Fibroblast of the aortic adventitia (primary cell): ENCODE results near the gene NOP9. TPM values are rescaled to one million over a fixed set of nuclear protein-coding genes. Genes with fewer than 3 reads are reported as not detected.
A peak's percentile ranks its signal among the peaks of the same experiment; 100 is the strongest.

Experiments
- DNase-seq: peaks from one replicate; pipeline ENCODE4 v3.0.0-alpha.2; 2010; ENCODE audit warnings: low read depth
- H3K4me3 ChIP-seq: 2 replicates; pipeline ENCODE4 v1.5.1; 2011; ENCODE audit warnings: low read depth, mild to moderate bottlenecking, control low read depth, low read length, moderate library complexity
- total RNA-seq: library from RNA; depleted of rRNA; stranded (reverse); fragments of >200 nt; gene quantifications from 2 replicates; pipeline ENCODE4 v1.2.3, GENCODE V29; 2012; ENCODE audit warnings: low replicate concordance
- TF ChIP-seq, protein P1 (sequence below): IDR thresholded peaks from 2 replicates; pipeline ENCODE4 v1.5.1; 2011; ENCODE audit warnings: mild to moderate bottlenecking, low read length, control low read depth, inconsistent platforms; ENCODE audit not compliant: insufficient read depth

Gene NOP9
- total RNA-seq, 1 donor = 19.6 TPM

DNA sequence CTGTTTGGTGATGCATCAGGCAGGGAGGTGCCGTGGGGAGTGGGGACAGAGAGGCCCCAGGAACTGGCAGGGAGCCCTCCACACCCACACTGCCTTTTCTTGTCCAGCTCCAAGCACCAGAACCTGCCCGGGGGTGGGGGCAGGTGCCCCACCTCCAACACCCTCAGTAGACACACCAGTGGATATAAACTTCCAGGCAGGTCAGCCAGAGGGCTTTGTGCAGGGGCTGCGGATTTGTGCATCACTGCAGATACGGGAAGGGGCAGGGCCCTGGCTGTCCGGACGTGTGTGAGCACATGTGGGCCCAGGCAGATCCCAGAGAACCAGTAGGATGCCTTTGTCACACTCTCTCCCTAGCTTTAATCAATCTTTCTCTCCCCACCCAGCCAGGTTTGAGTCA, 35.4 kb upstream of the NOP9 start:
- H3K4me3 ChIP-seq = no peak overlapping the region
- DNase-seq = peak; percentile 30
- TF ChIP-seq, protein P1, sequence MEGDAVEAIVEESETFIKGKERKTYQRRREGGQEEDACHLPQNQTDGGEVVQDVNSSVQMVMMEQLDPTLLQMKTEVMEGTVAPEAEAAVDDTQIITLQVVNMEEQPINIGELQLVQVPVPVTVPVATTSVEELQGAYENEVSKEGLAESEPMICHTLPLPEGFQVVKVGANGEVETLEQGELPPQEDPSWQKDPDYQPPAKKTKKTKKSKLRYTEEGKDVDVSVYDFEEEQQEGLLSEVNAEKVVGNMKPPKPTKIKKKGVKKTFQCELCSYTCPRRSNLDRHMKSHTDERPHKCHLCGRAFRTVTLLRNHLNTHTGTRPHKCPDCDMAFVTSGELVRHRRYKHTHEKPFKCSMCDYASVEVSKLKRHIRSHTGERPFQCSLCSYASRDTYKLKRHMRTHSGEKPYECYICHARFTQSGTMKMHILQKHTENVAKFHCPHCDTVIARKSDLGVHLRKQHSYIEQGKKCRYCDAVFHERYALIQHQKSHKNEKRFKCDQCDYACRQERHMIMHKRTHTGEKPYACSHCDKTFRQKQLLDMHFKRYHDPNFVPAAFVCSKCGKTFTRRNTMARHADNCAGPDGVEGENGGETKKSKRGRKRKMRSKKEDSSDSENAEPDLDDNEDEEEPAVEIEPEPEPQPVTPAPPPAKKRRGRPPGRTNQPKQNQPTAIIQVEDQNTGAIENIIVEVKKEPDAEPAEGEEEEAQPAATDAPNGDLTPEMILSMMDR = no peak

GRCh38 chr14:24266344-24267244, 33.1 kb upstream of the NOP9 start:
- H3K4me3 ChIP-seq = no peak overlapping the region
- DNase-seq = no peak
- TF ChIP-seq, protein P1 = no peak

- TF ChIP-seq, protein P1 = no peak
- H3K4me3 ChIP-seq = no peak overlapping the region
- DNase-seq = no peak
Measured at GRCh38 chr14:24267516-24267915, 32.1 kb upstream of the NOP9 start.

- no peak overlapping the region for H3K4me3 ChIP-seq
- DNase-seq = no peak
- TF ChIP-seq, protein P1 = no peak
Measured at GRCh38 chr14:24268225-24268624, 31.4 kb upstream of the NOP9 start.

GRCh38 chr14:24269368-24269767, 30.3 kb upstream of the NOP9 start:
- no peak for DNase-seq
- TF ChIP-seq, protein P1 = no peak
- H3K4me3 ChIP-seq = no peak overlapping the region

DNA sequence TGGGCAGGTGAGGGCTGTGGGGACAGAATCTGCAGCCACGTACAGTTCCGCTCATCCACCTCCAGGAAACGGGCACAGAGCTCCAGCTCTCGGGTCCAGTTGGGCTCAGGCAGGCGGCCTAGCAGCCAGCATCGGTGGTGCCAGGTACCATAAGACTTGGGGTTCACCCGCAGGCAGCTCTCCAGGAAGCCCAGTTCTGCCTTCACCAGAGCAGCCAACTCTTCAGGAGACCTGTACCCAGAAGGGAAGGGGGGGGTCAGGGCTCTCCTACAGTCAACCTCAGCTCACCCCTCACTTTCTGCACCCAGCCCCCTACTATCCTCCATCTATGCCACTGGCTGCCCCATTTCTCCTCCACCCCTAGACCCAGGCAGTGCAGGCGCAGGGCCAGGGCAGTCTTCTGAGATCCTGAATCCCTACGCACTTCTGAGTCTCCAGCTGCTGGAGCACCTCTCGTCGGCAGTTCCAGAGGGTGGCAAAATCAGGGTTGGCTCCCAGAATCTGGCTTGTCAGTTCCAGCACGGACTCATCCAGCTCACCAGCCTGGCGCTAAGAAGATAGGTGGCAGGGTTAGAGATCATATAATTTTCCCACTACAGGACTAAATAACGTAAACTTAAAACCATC, 29.6 kb upstream of the NOP9 start:
- TF ChIP-seq, protein P1 = no peak
- H3K4me3 ChIP-seq = no peak overlapping the region
- no peak for DNase-seq
